HepG2 (cell line): Measurements from ENCODE around the gene VPS9D1.

Source experiments
- EP300 ChIP-seq, 3 experiments: sonication (generic) in 1 of 3; formaldehyde crosslinking in 1 of 3; IDR thresholded peaks; 2 replicates each; pipeline versions ENCODE4 v1.5.1 to v1.6.1; 2011 to 2020; ENCODE audit warnings: low read depth in 2 of 3, low read length in 2 of 3, borderline replicate concordance in 1 of 3, improper control_type of control experiment in 1 of 3, mild to moderate bottlenecking in 1 of 3, missing genetic modification reagents in 1 of 3, moderate library complexity in 1 of 3
- JUNB ChIP-seq: sonication (generic); formaldehyde crosslinking; IDR thresholded peaks from 2 replicates; pipeline ENCODE4 v1.8.0; 2022; ENCODE audit warnings: missing genetic modification reagents, mild to moderate bottlenecking, borderline replicate concordance
- NBN ChIP-seq: fragments of 450-650 bp; conservative IDR thresholded peaks from 2 replicates; pipeline ENCODE4 v1.6.1; 2017
- POLR2AphosphoS5 ChIP-seq: IDR thresholded peaks from 2 replicates; pipeline ENCODE4 v1.6.1; 2012; ENCODE audit warnings: low read depth, low read length
- PTBP1 ChIP-seq: fragments of 200-400 bp; formaldehyde crosslinking; IDR thresholded peaks from 2 replicates; pipeline ENCODE4 v1.6.1; 2018; ENCODE audit warnings: low read length, low read depth; ENCODE audit not compliant: poor library complexity, severe bottlenecking
- SMARCC2 ChIP-seq: fragments of 450-650 bp; IDR thresholded peaks from 2 replicates; pipeline ENCODE4 v1.6.1; 2017; ENCODE audit warnings: antibody characterized with exemption, mild to moderate bottlenecking
- TF ChIP-seq, protein P1 (sequence below): sonication (generic); formaldehyde crosslinking; conservative IDR thresholded peaks from 2 replicates; pipeline ENCODE4 v1.4.0; 2020; ENCODE audit warnings: missing genetic modification reagents
- TF ChIP-seq, protein P2 (sequence below): sonication (generic); formaldehyde crosslinking; IDR thresholded peaks from 2 replicates; pipeline ENCODE4 v1.5.0; 2020; ENCODE audit warnings: mild to moderate bottlenecking, missing genetic modification reagents, moderate library complexity
- TF ChIP-seq, protein P3 (sequence below): sonication (generic); formaldehyde crosslinking; IDR thresholded peaks from 2 replicates; pipeline ENCODE4 v1.4.0; 2020; ENCODE audit warnings: missing genetic modification reagents, borderline replicate concordance
- TF ChIP-seq, protein P4 (sequence below): sonication (generic); formaldehyde crosslinking; IDR thresholded peaks from 2 replicates; pipeline ENCODE4 v1.4.0; 2020; ENCODE audit warnings: missing genetic modification reagents, borderline replicate concordance

DNA sequence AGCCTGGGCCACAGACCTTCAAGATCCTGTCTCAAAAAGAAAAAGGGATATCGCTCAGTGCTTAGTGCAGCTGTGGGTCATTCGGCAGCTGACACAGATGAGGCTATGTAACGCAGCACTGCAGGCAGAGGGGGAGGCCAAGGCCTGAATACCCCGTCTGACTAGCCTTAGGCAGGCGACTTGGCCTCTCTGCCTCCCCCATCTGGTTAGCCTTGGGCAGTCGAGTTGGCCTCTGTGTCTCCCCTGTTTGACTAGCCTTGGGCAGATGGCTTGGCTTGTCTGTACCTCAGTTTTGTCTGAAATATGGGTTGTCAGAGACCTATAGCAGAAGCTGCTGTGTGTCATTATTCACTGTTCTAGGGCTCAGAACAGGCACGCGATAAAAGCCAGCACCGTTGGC is 53.1 kb downstream of the VPS9D1 start:
- no peak for TF ChIP-seq PTBP1
- TF ChIP-seq, protein P1, sequence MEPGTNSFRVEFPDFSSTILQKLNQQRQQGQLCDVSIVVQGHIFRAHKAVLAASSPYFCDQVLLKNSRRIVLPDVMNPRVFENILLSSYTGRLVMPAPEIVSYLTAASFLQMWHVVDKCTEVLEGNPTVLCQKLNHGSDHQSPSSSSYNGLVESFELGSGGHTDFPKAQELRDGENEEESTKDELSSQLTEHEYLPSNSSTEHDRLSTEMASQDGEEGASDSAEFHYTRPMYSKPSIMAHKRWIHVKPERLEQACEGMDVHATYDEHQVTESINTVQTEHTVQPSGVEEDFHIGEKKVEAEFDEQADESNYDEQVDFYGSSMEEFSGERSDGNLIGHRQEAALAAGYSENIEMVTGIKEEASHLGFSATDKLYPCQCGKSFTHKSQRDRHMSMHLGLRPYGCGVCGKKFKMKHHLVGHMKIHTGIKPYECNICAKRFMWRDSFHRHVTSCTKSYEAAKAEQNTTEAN (CRISPR knock-in tag), result no peak
- TF ChIP-seq, protein P2, sequence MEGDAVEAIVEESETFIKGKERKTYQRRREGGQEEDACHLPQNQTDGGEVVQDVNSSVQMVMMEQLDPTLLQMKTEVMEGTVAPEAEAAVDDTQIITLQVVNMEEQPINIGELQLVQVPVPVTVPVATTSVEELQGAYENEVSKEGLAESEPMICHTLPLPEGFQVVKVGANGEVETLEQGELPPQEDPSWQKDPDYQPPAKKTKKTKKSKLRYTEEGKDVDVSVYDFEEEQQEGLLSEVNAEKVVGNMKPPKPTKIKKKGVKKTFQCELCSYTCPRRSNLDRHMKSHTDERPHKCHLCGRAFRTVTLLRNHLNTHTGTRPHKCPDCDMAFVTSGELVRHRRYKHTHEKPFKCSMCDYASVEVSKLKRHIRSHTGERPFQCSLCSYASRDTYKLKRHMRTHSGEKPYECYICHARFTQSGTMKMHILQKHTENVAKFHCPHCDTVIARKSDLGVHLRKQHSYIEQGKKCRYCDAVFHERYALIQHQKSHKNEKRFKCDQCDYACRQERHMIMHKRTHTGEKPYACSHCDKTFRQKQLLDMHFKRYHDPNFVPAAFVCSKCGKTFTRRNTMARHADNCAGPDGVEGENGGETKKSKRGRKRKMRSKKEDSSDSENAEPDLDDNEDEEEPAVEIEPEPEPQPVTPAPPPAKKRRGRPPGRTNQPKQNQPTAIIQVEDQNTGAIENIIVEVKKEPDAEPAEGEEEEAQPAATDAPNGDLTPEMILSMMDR, result no peak
- TF ChIP-seq POLR2AphosphoS5, result no peak
- TF ChIP-seq SMARCC2, result no peak
- no peak for TF ChIP-seq JUNB
- TF ChIP-seq, protein P3, sequence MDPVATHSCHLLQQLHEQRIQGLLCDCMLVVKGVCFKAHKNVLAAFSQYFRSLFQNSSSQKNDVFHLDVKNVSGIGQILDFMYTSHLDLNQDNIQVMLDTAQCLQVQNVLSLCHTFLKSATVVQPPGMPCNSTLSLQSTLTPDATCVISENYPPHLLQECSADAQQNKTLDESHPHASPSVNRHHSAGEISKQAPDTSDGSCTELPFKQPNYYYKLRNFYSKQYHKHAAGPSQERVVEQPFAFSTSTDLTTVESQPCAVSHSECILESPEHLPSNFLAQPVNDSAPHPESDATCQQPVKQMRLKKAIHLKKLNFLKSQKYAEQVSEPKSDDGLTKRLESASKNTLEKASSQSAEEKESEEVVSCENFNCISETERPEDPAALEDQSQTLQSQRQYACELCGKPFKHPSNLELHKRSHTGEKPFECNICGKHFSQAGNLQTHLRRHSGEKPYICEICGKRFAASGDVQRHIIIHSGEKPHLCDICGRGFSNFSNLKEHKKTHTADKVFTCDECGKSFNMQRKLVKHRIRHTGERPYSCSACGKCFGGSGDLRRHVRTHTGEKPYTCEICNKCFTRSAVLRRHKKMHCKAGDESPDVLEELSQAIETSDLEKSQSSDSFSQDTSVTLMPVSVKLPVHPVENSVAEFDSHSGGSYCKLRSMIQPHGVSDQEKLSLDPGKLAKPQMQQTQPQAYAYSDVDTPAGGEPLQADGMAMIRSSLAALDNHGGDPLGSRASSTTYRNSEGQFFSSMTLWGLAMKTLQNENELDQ, result no peak
- no peak for TF ChIP-seq NBN
- TF ChIP-seq EP300 (IDR thresholded peaks at IDR 0.05; ENCODE audit: low read depth in 2 of 2, low read length in 2 of 2), result no peak
- TF ChIP-seq EP300 (CRISPR knock-in tag; IDR thresholded peaks at IDR 0.05; ENCODE audit: borderline replicate concordance), result no peak
- TF ChIP-seq, protein P4, sequence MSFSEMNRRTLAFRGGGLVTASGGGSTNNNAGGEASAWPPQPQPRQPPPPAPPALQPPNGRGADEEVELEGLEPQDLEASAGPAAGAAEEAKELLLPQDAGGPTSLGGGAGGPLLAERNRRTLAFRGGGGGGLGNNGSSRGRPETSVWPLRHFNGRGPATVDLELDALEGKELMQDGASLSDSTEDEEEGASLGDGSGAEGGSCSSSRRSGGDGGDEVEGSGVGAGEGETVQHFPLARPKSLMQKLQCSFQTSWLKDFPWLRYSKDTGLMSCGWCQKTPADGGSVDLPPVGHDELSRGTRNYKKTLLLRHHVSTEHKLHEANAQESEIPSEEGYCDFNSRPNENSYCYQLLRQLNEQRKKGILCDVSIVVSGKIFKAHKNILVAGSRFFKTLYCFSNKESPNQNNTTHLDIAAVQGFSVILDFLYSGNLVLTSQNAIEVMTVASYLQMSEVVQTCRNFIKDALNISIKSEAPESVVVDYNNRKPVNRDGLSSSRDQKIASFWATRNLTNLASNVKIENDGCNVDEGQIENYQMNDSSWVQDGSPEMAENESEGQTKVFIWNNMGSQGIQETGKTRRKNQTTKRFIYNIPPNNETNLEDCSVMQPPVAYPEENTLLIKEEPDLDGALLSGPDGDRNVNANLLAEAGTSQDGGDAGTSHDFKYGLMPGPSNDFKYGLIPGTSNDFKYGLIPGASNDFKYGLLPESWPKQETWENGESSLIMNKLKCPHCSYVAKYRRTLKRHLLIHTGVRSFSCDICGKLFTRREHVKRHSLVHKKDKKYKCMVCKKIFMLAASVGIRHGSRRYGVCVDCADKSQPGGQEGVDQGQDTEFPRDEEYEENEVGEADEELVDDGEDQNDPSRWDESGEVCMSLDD, result no peak
